GM19395 (cell line): Measurements from ENCODE around the gene TAP1.

Experiments used
- ATAC-seq: cut with Tn5 transposase; IDR thresholded peaks from one replicate; pipeline ENCODE4 v1.9.1; 2021; ENCODE audit warnings: mild to moderate bottlenecking, moderate library complexity; ENCODE audit not compliant: unreplicated experiment

Gene TAP1

GRCh38 chr6:32862725-32863124 lies 9.2 kb upstream of the TAP1 start:
- ATAC-seq: no peak

DNA sequence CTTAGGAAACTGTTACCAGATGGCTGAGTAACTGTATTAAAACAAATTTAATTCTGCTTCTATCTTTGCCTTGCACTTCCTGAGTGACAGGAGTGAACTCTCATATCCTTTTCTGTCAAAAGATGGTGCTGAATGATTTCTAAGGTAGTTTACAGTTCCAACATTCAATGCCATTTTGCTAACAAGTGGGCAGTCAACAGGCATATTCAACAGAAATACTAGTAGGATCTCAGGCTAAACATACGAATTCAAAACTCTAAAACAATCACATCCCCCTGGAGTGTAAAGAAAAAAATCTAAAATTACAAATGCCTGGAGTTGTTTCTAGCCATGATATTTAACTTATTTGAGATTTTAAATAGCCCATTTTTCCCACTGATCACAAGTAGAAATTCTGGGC lies 7.2 kb upstream of the TAP1 start:
- no peak for ATAC-seq

DNA sequence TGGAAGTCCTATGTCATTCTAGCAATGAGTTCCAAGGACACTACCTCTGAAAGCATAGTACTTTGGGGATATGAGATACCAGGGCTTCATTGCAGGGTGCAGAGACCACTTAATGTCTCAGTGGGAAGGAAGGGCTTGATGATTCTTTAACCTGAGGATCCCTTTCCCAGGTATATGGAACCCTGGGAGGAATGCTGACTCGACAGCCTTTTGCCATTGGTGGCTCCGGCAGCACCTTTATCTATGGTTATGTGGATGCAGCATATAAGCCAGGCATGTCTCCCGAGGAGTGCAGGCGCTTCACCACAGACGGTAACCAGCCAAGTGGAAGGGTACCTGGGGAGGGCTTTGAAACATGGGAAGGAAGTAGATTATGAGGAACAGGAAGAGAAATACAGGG lies 4.7 kb upstream of the TAP1 start:
- no peak for ATAC-seq

DNA sequence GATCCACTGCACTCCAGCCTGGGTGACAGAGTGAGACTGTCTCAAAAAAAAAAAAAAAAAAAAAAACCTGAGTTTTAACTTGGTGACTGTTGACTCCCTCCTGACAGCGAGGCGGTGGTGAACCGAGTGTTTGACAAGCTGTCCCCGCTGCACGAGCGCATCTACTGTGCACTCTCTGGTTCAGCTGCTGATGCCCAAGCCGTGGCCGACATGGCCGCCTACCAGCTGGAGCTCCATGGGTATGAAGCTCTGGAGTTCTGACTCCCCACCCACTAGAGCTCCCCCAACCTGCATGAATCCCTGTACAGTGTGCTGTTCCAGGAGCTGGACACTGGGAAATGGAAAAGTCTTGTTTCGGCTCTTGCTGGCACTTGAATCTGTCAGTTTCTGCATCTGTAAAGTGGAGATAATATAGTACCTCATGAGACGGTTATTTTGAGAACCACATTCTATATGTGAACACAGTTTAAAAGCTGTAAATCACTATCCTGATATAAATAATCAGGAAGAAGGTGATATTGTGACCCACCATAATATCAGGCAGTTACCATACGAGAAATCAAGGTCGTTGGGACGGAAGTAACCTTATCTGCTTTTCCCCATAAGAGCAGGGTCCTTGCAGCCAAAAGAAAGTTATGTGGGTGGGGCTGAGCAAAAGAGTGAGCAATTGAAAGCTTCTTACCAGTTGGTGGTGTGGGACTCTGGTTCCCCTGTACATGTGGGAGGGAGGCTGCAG lies 3.8 kb upstream of the TAP1 start:
- ATAC-seq: no peak

DNA sequence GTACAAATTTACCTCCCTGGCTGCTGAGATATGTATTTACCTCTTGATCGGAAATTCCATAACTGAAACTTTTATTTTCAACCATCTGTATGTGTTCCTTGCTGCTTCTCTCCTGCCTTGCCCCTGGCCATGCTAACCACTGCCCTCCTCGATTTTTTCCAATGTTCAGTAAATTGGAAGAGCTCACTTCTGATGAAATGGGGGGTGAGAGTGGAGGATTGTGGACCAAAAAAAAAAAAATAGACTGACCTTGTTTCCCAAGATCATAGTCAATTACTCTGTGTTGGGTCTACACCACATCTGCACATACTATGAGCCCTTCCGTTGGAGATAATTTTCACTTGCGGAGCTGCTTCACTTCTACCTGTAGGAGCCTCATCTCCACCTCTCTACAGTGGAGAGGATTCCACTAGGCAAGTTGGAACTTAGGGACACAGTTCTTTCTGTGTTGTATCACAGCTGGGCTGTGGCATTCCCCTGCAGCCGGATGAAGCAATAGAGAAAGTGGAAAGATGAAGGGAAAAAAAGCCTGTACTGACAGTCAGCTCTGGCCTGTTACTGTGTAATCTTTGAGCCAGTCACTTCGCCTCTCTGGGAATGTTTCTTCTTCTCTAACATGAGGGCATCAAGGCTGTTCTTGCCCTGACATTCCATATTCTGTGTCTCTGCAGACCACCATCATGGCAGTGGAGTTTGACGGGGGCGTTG lies 2.1 kb upstream of the TAP1 start:
- ATAC-seq: no peak

DNA sequence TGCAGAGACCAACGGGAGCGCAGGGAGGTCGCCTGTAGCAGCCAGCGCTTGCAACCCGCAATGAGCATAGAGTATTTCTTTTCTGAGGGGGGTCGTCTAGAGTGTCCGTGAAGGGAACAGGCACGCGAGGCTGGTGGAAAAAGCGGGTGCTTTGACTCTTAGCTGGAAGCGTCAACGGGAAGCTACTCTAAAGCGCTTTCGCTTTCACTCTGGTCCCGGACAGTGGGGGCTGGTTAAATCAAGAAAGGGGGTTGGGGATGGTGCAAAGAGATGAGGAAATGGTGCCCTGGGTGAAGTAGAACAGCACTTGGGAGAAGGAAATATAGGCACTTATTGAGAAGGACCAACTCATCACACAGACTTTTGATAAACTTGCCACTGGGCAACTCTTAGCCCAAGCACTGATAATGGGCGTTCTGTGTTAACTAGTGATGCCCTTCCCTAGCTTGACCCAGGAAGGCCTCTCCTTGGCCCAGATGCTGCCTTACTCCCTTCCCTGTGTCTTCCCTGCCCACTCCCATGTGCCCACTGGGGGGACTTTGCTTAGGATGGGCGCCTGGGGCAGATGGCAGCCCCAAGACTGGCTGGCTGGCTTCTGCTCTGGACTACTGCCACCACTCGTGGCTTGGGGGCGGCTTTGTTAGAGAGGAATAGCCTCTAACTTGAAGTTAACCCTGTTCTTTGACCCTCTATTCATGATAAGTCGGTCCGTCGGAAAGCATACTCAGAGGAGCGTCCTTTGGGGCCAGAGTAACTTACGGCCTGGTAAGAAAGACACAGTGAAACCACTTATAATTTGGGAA lies 1.1 kb upstream of the TAP1 start:
- ATAC-seq: peak; percentile 35

DNA sequence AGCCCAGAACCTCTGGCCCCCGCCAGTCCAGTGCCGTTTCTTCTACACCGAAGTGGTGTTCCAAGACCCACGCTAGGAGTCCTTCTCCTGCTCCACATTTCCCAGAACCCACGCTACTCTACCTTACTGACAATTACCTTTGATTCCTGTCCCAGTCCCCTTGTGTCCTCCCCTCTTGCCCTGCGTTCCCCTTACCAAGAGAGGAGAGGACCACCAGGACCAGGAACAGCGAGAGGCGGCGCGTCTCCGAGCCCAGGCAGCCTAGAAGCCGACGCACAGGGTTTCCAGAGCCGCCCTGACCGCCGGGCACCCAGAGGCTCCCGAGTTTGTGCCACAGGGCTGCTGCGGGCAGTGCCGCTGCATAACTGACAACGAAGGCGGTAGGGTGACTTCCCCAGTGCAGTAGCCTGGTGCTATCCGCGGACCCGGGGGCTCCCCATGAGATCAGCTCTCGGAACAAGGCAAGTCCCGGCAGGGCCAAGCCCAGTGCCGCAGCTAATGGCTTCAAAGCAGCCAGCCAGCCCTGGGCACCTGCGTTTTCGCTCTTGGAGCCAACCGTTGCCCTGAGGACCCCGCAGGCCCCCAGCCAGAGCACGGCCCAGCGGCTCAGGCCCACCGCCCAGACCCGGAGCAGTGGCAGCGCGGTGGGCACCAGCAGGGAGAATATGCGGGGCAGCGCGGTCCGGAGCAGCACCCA lies 512 bp downstream of the TAP1 start:
- ATAC-seq: peak; percentile 26

DNA sequence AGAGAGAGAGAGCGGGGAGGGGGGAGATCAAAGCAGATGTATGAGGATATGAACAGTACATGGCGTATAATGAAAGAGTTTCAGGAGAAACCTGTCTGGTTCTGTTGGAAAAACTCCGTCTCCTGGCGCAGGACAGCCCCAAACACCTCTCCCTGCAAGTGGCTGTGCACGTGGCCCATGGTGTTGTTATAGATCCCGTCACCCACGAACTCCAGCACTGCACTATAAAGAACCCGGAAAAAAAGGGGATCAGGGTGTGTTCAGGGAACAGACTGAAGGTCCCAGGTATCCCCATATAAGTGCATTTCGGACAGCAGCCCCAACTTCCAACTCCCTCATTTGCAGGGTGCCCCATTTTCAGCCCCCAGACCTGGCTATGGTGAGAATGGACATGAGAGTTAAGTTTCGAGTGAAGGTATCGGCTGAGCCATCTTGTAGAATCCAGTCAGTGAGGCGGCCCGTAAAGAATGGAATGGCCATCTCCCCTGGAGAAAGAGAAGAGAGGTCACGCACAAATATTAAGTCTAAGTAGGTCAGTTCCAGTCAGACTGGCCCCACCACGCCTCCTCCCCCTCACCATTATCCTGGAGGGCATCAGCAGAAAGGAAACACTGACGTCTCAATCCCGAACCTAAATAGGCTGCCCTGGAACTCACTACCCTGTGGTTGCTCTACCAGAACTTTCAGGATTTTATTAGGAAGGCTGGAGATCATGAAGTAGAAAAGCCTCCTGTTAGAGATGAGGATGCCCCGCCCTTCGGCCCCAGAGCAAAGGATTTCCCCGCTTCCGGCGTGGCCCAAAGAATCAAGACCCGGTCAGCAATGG lies 1.3 kb downstream of the TAP1 start:
- ATAC-seq: no peak

- no peak for ATAC-seq
Observed at GRCh38 chr6:32851025-32851424, 2.5 kb downstream of the TAP1 start.

- no peak for ATAC-seq
Observed at GRCh38 chr6:32849126-32849525, 4.4 kb downstream of the TAP1 start.

DNA sequence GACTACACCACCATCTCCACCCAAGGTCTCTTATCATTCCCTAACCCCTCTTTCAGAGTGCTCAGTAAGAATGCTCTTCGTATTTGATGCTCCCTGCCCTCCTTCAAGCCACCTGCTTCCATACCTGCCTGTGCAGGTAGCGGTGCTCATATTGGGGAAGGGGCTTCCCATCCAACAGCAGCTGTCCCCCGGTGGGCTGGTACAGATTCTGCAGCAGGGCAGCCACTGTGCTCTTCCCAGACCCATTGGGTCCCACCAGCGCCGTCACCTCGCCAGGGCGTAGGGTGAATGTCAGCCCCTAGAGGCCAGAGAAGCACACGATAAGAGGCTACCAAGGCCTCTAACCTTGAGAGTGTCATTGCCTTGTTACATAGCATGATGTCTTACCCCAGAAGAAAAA lies 5.7 kb downstream of the TAP1 start:
- no peak for ATAC-seq

DNA sequence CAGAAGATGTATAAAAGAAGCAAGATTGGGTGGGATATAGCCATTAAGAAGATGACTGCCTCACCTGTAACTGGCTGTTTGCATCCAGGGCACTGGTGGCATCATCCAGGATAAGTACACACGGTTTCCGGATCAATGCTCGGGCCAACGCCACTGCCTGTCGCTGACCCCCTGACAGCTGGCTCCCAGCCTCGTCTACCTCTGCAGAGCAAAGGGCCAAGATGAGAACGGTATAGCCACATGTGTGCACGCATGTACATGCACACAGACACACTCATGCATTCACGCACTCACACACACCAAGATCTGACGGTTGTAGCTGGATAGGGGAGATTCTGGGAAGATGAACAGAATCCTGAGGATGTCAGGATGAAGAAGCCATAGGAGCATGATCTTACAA lies 6.5 kb downstream of the TAP1 start:
- no peak for ATAC-seq

DNA sequence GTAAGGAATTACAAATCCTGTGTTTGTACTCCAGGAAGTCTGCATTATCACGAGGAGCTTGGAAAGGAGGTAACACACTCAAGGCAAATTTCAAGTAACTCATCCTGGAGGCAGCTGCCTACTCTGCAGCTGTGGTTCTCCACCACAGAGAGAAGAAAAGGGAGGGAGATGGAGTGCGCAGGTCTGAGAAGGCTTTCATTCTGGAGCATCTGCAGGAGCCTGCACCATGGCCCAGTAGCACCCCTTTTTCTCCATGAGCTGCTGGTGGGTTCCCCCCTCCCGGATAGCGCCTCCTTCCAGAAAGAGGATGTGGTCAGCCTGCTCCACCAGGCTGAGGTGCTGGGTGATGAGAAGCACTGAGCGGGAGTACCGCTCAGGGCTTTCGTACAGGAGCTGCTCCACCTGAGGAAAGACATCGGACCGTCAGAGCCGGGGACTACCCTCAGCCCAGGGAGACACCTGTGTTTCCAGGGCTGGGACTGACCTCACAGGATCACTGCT lies 8.1 kb downstream of the TAP1 start:
- ATAC-seq: no peak

DNA sequence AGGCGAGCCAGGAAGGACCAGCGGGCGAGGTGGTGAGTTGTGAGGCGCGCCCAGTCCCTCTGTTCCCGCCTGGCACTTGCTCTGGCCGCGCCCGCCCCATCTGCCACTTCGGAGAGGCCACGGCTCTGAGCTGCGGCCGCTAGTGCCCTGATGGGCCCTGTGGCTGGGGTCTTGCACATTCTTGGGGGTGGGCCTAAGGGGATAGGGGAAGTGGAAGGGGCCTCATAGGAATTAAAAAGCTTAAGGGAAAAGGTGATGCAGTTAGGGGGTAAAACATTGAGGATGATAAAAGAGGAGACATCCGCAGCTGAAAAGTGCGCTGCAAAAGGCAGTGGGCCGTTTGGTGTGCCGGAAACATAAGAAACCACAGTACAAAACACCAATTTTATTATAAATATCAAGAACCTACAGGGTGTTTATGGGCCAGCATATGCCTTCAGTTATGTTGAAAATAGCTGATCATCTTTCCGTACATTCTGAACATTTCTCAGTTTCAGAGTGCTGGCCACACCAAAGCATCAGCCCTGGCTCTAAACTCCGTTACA lies 8.6 kb downstream of the TAP1 start:
- ATAC-seq: no peak

DNA sequence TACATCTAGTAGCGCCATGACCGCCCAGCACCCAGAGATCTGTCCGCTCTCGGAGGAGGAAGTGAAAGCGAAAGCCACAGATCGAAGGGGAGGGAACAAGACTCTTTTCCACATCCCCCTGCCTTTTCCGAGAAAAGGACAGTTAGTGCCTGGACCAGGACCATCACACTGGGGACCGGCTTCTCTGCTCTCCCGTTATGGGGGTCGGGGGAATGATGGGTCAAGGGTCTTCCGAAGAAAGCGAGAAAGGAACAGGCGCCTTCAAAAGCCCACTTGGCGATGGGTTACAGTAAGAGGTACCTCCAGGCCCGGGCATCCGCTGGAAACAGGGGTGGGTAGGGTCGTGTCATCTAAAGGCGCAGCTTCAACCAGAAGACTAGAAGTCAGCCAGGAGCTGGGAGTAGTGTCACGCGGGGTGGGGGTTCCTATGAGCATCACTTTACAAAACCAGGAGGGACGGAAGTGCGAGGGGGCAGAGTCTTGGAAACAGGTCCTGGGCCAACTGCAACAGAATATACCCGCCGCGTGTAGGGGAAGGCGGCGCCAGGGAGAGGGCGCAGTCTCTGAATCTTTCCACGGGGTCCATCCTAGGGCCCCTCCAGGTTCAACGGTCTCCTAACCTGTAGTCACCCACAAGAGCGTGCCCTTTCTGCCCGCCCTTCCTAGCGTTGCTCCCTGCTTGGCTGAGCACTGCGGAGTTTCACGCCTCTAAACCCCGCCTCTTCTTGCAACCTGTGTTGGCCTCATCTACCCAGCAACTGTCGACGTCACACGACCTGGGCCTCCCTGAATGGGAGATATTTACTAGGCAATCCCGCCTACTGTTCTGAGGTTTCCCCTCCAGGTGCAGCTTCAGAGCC lies 9.3 kb downstream of the TAP1 start, which contains the start of gene PSMB8:
PSMB8 (minus strand) TSS at position 69 of the 860 bp plus-strand sequence; CDS start at position 18, 51 bp downstream.
- peak; percentile 70 for ATAC-seq

GRCh38 chr6:32843331-32843978 lies 10.0 kb downstream of the TAP1 start:
- no peak for ATAC-seq

GRCh38 chr6:32842690-32843089 lies 10.8 kb downstream of the TAP1 start:
- ATAC-seq: no peak

DNA sequence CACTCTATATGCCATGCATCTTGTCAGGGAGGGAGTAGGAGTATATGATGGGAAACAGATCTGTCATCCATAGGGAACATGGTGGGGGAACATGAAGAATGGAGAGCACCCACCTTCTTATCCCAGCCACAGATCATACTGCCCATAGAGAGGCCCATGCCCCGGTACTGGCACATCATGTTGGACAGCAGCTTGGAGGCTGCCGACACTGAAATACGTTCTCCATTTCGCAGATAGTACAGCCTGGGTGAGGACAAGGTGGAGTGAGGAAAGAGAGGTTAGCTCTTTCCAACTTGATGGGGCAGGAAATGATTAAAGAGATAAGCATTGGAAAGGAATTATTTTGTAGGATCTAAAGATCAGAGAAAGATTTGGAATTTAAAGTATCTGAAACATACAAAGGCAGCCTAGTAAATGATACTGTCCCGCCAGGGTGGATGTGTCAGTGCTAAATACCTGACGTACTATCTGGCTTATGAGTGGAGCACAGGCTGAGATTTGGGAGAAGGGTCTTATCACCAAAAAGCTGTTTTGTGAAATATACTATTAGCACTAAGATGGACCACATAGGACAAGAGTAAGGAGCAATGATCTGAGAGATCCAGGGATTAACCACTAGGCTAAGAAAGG lies 11.4 kb downstream of the TAP1 start:
- no peak for ATAC-seq
